GM23338 (cell line): ENCODE measurements around the gene CACNA2D1. TPM values are rescaled to one million over a fixed set of nuclear protein-coding genes. Genes with fewer than 3 reads are reported as not detected.

Experiments used
- ATAC-seq: fragments of 200-7000 bp; cut with Tn5 transposase; 3 replicates; pipeline ENCODE4 v1.9.1; 2020
- DNase-seq: peaks from one replicate; pipeline ENCODE4 v3.0.0-alpha.2; 2015; ENCODE audit warnings: low spot score
- H2AFZ ChIP-seq: fragments of 200-600 bp; sonication (generic); 2 replicates; pipeline ENCODE4 v1.8.0; 2016; ENCODE audit warnings: antibody characterized with exemption, mild to moderate bottlenecking, moderate library complexity
- H3F3A ChIP-seq: fragments of 200-600 bp; sonication (generic); replicated peaks from 2 replicates; pipeline ENCODE4 v1.8.0; 2017; ENCODE audit warnings: antibody characterized with exemption, mixed run types, low read depth
- H3K27ac ChIP-seq: fragments of 200-600 bp; sonication (generic); 2 replicates; pipeline ENCODE4 v1.6.1; 2016; ENCODE audit warnings: low read depth
- H3K27me3 ChIP-seq: fragments of 200-600 bp; sonication (generic); 2 replicates; pipeline ENCODE4 v1.8.0; 2016; ENCODE audit warnings: mild to moderate bottlenecking, mixed run types, moderate library complexity; ENCODE audit not compliant: insufficient read depth
- H3K36me3 ChIP-seq: fragments of 200-600 bp; sonication (generic); 2 replicates; pipeline ENCODE4 v1.8.0; 2016; ENCODE audit warnings: mild to moderate bottlenecking; ENCODE audit not compliant: insufficient read depth
- H3K4me1 ChIP-seq: fragments of 200-600 bp; sonication (generic); 2 replicates; pipeline ENCODE4 v1.8.0; 2016; ENCODE audit warnings: mild to moderate bottlenecking, moderate library complexity; ENCODE audit not compliant: insufficient read depth
- H3K4me2 ChIP-seq: fragments of 200-600 bp; sonication (generic); 2 replicates; pipeline ENCODE4 v1.7.1; 2017; ENCODE audit warnings: mixed run types
- H3K4me3 ChIP-seq: fragments of 200-600 bp; sonication (generic); 2 replicates; pipeline ENCODE4 v1.6.1; 2016; ENCODE audit warnings: mixed run types
- H3K79me2 ChIP-seq: fragments of 200-600 bp; sonication (generic); replicated peaks from 2 replicates; pipeline ENCODE4 v1.8.0; 2017; ENCODE audit warnings: mild to moderate bottlenecking; ENCODE audit not compliant: insufficient read depth
- H3K9me2 ChIP-seq: fragments of 200-600 bp; sonication (generic); 2 replicates; pipeline ENCODE4 v1.8.0; 2017; ENCODE audit not compliant: insufficient read depth
- H4K20me1 ChIP-seq: fragments of 200-600 bp; sonication (generic); replicated peaks from 2 replicates; pipeline ENCODE4 v1.8.0; 2017; ENCODE audit warnings: mild to moderate bottlenecking; ENCODE audit not compliant: insufficient read depth
- H3K27ac Mint-ChIP-seq: 2 replicates; pipeline ENCODE4 v1.8.0; 2020; ENCODE audit warnings: inconsistent platforms, mild to moderate bottlenecking, moderate library complexity, mixed read lengths
- H3K27me3 Mint-ChIP-seq: 3 replicates; pipeline ENCODE4 v1.8.0; 2022; ENCODE audit warnings: low read depth, mild to moderate bottlenecking, moderate library complexity, mixed read lengths, inconsistent platforms; ENCODE audit not compliant: insufficient read depth, poor library complexity
- H3K36me3 Mint-ChIP-seq: 3 replicates; pipeline ENCODE4 v1.8.0; 2021; ENCODE audit warnings: low read depth, mild to moderate bottlenecking, inconsistent platforms, moderate library complexity, mixed read lengths
- H3K4me1 Mint-ChIP-seq: 3 replicates; pipeline ENCODE4 v1.8.0; 2020; ENCODE audit warnings: mild to moderate bottlenecking, inconsistent platforms, mixed read lengths
- H3K4me3 Mint-ChIP-seq: 3 replicates; pipeline ENCODE4 v1.8.0; 2021; ENCODE audit warnings: moderate library complexity, mild to moderate bottlenecking, inconsistent platforms, mixed read lengths
- H3K9me3 Mint-ChIP-seq: 3 replicates; pipeline ENCODE4 v1.8.0; 2020; ENCODE audit warnings: moderate library complexity, mild to moderate bottlenecking, inconsistent platforms, mixed read lengths
- CREB1 ChIP-seq: fragments of 250-450 bp; sonication (Bioruptor Pico); IDR thresholded peaks from 2 replicates; pipeline ENCODE4 v1.5.0; 2020; ENCODE audit warnings: low read depth, mild to moderate bottlenecking, moderate library complexity
- ETS1 ChIP-seq: IDR thresholded peaks from 2 replicates; pipeline ENCODE4 v1.6.1; 2016; ENCODE audit warnings: antibody characterized with exemption
- EZH2 ChIP-seq: fragments of 200-600 bp; sonication (generic); IDR thresholded peaks from one replicate; pipeline ENCODE4 v1.8.0; 2017; ENCODE audit warnings: antibody characterized with exemption, mild to moderate bottlenecking, low read depth; ENCODE audit not compliant: unreplicated experiment
- EZH2phosphoT487 ChIP-seq: fragments of 200-600 bp; sonication (generic); IDR thresholded peaks from one replicate; pipeline ENCODE4 v1.8.1; 2018; ENCODE audit warnings: antibody characterized with exemption; ENCODE audit not compliant: unreplicated experiment
- JUNB ChIP-seq: IDR thresholded peaks from one replicate; pipeline ENCODE4 v1.6.1; 2016; ENCODE audit warnings: antibody characterized with exemption; ENCODE audit not compliant: unreplicated experiment
- NANOG ChIP-seq: IDR thresholded peaks from 2 replicates; pipeline ENCODE4 v1.6.1; 2016; ENCODE audit warnings: antibody characterized with exemption, borderline replicate concordance
- STAT1 ChIP-seq: IDR thresholded peaks from one replicate; pipeline ENCODE4 v1.6.1; 2016; ENCODE audit warnings: antibody characterized with exemption; ENCODE audit not compliant: unreplicated experiment
- ZNF114 ChIP-seq: fragments of 250-450 bp; sonication (Bioruptor Pico); IDR thresholded peaks from 2 replicates; pipeline ENCODE4 v1.5.0; 2020; ENCODE audit warnings: mild to moderate bottlenecking, moderate library complexity
- ZNF331 ChIP-seq: fragments of 250-450 bp; sonication (Bioruptor Pico); IDR thresholded peaks from 2 replicates; pipeline ENCODE4 v1.5.0; 2020; ENCODE audit warnings: low read depth, mild to moderate bottlenecking, moderate library complexity
- polyA plus RNA-seq: library from polyadenylated mRNA; unstranded; fragments of >200 nt; fragmentation: Nextera tagmentation; extraction: Ambion mirVana; gene quantifications from 2 replicates; pipeline ENCODE4 v1.2.1, GENCODE V29; 2016
- total RNA-seq: library from RNA; depleted of rRNA; stranded (reverse); fragments of >200 nt; shearing (Covaris generic); gene quantifications from 2 replicates; pipeline ENCODE4 v1.2.3, GENCODE V29; 2014
- TF ChIP-seq, protein P1 (sequence below): fragments of 250-450 bp; sonication (Bioruptor Pico); IDR thresholded peaks from 2 replicates; pipeline ENCODE4 v1.5.0; 2020; ENCODE audit warnings: mild to moderate bottlenecking, moderate library complexity

CACNA2D1 gene
- total and polyA plus RNA-seq, 2 experiments from 2014 or later: 7.0 to 20.4 TPM

GRCh38 chr7:82274681-82275080 is 168.9 kb downstream of the CACNA2D1 start (continued):
- TF ChIP-seq ZNF331 (no peak), NANOG (no peak), CREB1 (no peak), JUNB (no peak), EZH2 (no peak)
- TF ChIP-seq, protein P1, sequence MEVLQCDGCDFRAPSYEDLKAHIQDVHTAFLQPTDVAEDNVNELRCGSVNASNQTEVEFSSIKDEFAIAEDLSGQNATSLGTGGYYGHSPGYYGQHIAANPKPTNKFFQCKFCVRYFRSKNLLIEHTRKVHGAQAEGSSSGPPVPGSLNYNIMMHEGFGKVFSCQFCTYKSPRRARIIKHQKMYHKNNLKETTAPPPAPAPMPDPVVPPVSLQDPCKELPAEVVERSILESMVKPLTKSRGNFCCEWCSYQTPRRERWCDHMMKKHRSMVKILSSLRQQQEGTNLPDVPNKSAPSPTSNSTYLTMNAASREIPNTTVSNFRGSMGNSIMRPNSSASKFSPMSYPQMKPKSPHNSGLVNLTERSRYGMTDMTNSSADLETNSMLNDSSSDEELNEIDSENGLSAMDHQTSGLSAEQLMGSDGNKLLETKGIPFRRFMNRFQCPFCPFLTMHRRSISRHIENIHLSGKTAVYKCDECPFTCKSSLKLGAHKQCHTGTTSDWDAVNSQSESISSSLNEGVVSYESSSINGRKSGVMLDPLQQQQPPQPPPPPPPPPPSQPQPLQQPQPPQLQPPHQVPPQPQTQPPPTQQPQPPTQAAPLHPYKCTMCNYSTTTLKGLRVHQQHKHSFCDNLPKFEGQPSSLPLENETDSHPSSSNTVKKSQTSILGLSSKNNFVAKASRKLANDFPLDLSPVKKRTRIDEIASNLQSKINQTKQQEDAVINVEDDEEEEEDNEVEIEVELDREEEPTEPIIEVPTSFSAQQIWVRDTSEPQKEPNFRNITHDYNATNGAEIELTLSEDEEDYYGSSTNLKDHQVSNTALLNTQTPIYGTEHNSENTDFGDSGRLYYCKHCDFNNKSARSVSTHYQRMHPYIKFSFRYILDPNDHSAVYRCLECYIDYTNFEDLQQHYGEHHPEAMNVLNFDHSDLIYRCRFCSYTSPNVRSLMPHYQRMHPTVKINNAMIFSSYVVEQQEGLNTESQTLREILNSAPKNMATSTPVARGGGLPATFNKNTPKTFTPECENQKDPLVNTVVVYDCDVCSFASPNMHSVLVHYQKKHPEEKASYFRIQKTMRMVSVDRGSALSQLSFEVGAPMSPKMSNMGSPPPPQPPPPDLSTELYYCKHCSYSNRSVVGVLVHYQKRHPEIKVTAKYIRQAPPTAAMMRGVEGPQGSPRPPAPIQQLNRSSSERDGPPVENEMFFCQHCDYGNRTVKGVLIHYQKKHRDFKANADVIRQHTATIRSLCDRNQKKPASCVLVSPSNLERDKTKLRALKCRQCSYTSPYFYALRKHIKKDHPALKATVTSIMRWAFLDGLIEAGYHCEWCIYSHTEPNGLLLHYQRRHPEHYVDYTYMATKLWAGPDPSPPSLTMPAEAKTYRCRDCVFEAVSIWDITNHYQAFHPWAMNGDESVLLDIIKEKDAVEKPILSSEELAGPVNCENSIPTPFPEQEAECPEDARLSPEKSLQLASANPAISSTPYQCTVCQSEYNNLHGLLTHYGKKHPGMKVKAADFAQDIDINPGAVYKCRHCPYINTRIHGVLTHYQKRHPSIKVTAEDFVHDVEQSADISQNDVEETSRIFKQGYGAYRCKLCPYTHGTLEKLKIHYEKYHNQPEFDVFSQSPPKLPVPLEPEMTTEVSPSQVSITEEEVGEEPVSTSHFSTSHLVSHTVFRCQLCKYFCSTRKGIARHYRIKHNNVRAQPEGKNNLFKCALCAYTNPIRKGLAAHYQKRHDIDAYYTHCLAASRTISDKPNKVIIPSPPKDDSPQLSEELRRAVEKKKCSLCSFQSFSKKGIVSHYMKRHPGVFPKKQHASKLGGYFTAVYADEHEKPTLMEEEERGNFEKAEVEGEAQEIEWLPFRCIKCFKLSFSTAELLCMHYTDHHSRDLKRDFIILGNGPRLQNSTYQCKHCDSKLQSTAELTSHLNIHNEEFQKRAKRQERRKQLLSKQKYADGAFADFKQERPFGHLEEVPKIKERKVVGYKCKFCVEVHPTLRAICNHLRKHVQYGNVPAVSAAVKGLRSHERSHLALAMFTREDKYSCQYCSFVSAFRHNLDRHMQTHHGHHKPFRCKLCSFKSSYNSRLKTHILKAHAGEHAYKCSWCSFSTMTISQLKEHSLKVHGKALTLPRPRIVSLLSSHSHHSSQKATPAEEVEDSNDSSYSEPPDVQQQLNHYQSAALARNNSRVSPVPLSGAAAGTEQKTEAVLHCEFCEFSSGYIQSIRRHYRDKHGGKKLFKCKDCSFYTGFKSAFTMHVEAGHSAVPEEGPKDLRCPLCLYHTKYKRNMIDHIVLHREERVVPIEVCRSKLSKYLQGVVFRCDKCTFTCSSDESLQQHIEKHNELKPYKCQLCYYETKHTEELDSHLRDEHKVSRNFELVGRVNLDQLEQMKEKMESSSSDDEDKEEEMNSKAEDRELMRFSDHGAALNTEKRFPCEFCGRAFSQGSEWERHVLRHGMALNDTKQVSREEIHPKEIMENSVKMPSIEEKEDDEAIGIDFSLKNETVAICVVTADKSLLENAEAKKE (CRISPR knock-in tag): no peak

GRCh38 chr7:82273886-82274285 is 169.7 kb downstream of the CACNA2D1 start:
- Mint-ChIP-seq H3K27ac (no peak overlapping the region), H3K4me1 (peaks cover 12% of the 10 kb centered on the region), H3K36me3 (no peaks in the 10 kb centered on the region), H3K27me3 (no peaks in the 10 kb centered on the region), H3K4me3 (no peak overlapping the region), H3K9me3 (no peaks in the 10 kb centered on the region)
- Histone ChIP-seq H3K27me3 (no peaks in the 10 kb centered on the region), H3K79me2 (no peaks in the 10 kb centered on the region), H3K4me3 (no peak overlapping the region), H3K9me2 (no peaks in the 10 kb centered on the region), H2AFZ (no peak overlapping the region), H3F3A (no peaks in the 10 kb centered on the region), H3K4me2 (no peak overlapping the region), H3K36me3 (no peaks in the 10 kb centered on the region), H4K20me1 (no peaks in the 10 kb centered on the region), H3K27ac (no peak overlapping the region), H3K4me1 (no peaks in the 10 kb centered on the region)
- ATAC-seq (no peak), DNase-seq (peak; percentile 28)
- TF ChIP-seq, protein P1 (CRISPR knock-in tag): no peak
- no peak for TF ChIP-seq JUNB
- TF ChIP-seq NANOG: no peak
- no peak for TF ChIP-seq ETS1
- no peak for TF ChIP-seq EZH2phosphoT487
- no peak for TF ChIP-seq ZNF114 (CRISPR knock-in tag)
- no peak for TF ChIP-seq CREB1
- no peak for TF ChIP-seq STAT1
